H1 (cell line): ENCODE measurements around the gene DNAJC10. TPM values are rescaled to one million over a fixed set of nuclear protein-coding genes. Genes with fewer than 3 reads are reported as not detected.

Experiments
- ASH2L ChIP-seq: fragments of 200-600, 300-600 bp; sonication (generic); IDR thresholded peaks from one replicate; pipeline ENCODE4 v1.7.1; 2017; ENCODE audit warnings: low read length
- EZH2 ChIP-seq: fragments of 200-600 bp; sonication (generic); IDR thresholded peaks from 2 replicates; pipeline ENCODE4 v1.7.1; 2012; ENCODE audit warnings: low read depth, mild to moderate bottlenecking, moderate library complexity, low read length, inconsistent platforms; ENCODE audit not compliant: severe bottlenecking
- SUZ12 ChIP-seq: fragments of 200-600 bp; sonication (generic); IDR thresholded peaks from 2 replicates; pipeline ENCODE4 v1.6.1; 2012; ENCODE audit warnings: mild to moderate bottlenecking, inconsistent platforms, low read length, moderate library complexity, mixed read lengths
- polyA plus RNA-seq, 7 experiments: library from polyadenylated mRNA; depleted of rRNA in 3 of 7; stranded (reverse) in 5 of 7; unstranded in 2 of 7; fragments of >200 nt in 5 of 7; fragments of 200-250 nt in 2 of 7; gene quantifications; 1 replicate in 5 of 7; 2 replicates in 1 of 7; 4 replicates in 1 of 7; pipeline versions ENCODE4 v1.2.1 to v1.2.3, GENCODE V29; 2011 to 2013; ENCODE audit warnings: missing spikeins in 2 of 7, mixed read lengths in 2 of 7
- total RNA-seq: library from RNA; stranded (reverse); fragmentation: NEBNext Ultra II Directional; extraction: Animal tissue kit (Norgen Biotek cat#: 25700); gene quantifications from 2 replicates; pipeline ENCODE4 v1.2.1, GENCODE V29; 2021

The DNAJC10 gene
- total and polyA plus RNA-seq, 2 of the 8 experiments (the other 6 are each of a cell fraction or from before 2014, with no cell fraction given), result 23.2 to 121 TPM

DNA sequence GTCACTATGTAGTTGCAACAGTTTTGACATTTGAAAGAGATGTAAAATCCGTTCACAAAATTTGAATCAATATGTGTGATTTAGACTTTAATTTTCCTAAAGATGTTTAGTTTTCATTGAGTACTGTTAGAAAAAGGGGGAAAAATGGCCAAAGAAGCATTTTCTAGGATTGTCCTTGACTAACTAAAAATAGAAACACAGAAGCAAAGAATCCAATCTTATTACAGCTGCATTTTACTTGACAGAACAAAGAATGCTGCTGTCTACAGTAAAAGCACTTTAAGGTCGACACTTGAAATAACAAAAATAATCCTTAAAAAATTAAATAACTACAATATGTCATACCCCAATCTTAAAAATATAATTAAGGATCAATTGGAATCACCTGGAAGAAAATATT lies 101.5 kb downstream of the DNAJC10 start (continued):
- no peak for TF ChIP-seq SUZ12
- no peak for TF ChIP-seq ASH2L
- no peak for TF ChIP-seq EZH2
